Lower lobe of right lung (tissue), 2 donors: ENCODE results near the gene DCX. TPM values are rescaled to one million over a fixed set of nuclear protein-coding genes. Genes with fewer than 3 reads are reported as not detected.
A peak's percentile ranks its signal among the peaks of the same experiment; 100 is the strongest.

Experiments
- ATAC-seq, 2 donors: fragments of 200-7000 bp; cut with Tn5 transposase; one replicate each; pipeline ENCODE4 v1.9.1; 2020 to 2022; ENCODE audit warnings: mild to moderate bottlenecking in 2 of 2, moderate library complexity in 2 of 2
- DNase-seq: peaks from one replicate; pipeline ENCODE4 v3.0.0-alpha.2; 2020
- H3K27ac ChIP-seq: fragments of 200-600 bp; one replicate; pipeline ENCODE4 v1.8.0; 2022
- H3K27me3 ChIP-seq: fragments of 200-600 bp; one replicate; pipeline ENCODE4 v1.8.0; 2022; ENCODE audit warnings: low read depth
- H3K36me3 ChIP-seq: fragments of 200-600 bp; one replicate; pipeline ENCODE4 v1.8.0; 2022; ENCODE audit warnings: mild to moderate bottlenecking
- H3K4me1 ChIP-seq: fragments of 200-600 bp; one replicate; pipeline ENCODE4 v1.8.0; 2022
- H3K4me3 ChIP-seq: fragments of 200-600 bp; one replicate; pipeline ENCODE4 v1.8.0; 2022; ENCODE audit warnings: mild to moderate bottlenecking
- H3K9me3 ChIP-seq: fragments of 200-600 bp; one replicate; pipeline ENCODE4 v1.8.0; 2022
- intact Hi-C: fragments of 100-400 bp; cut with DNase I; formaldehyde crosslinking; loops from one replicate; pipeline ENCODE4 v1.11.0; 2022
- long read RNA-seq: library from polyadenylated mRNA; unstranded; transcript quantifications from one replicate; pipeline ENCODE4 v2.0.0, GENCODE V29; 2021
- total RNA-seq: library from RNA; stranded (reverse); fragmentation: NEBNext Ultra II Directional; extraction: Animal tissue kit (Norgen Biotek cat#: 25700); gene quantifications from one replicate; pipeline ENCODE4 v1.2.1, GENCODE V29; 2021
- TF ChIP-seq, protein P1 (sequence below): fragments of 200-600 bp; IDR thresholded peaks from one replicate; pipeline ENCODE4 v1.8.0; 2022; ENCODE audit warnings: antibody characterized with exemption, mild to moderate bottlenecking
- donor health status: DM: no; HTN: yes; CAD: no; lungs with severe emphysema.

DCX gene
- total RNA-seq: not detected
- long read RNA-seq: 0 reads

DNA sequence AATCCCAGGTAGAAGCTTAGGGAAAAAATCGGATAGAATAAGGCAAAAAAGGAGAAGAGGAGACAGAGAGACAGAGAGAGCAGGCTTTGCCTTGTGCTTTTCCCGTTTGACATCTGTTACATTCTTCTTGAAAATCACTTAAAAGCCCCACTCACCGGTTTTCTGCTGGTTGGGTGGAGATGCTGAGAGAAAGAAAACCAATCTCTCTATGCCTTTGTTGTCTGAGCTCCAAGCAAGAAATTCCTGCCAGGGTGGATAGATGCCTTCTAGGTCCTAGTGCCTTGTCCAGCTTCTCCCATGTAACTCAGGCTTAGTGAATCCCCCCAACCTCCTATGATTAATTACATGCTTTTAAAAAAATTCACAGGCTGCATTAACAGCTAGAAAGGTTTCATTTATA is at the start of gene DCX:
Gene DCX, minus strand, starts transcription at position 210 of the 400 bp plus-strand sequence. CDS start 1,794 bp downstream, outside the sequence.
- H3K27ac ChIP-seq: no peak within 1 kb of the TSS
- ATAC-seq (no peak), DNase-seq (no peak)
- no peaks in the 10 kb centered on the region for H3K27me3 ChIP-seq
- no peaks in the 10 kb centered on the region for H3K36me3 ChIP-seq
- H3K4me3 ChIP-seq: no peak within 1 kb of the TSS
- H3K9me3 ChIP-seq: no peaks in the 10 kb centered on the region
- TF ChIP-seq, protein P1, sequence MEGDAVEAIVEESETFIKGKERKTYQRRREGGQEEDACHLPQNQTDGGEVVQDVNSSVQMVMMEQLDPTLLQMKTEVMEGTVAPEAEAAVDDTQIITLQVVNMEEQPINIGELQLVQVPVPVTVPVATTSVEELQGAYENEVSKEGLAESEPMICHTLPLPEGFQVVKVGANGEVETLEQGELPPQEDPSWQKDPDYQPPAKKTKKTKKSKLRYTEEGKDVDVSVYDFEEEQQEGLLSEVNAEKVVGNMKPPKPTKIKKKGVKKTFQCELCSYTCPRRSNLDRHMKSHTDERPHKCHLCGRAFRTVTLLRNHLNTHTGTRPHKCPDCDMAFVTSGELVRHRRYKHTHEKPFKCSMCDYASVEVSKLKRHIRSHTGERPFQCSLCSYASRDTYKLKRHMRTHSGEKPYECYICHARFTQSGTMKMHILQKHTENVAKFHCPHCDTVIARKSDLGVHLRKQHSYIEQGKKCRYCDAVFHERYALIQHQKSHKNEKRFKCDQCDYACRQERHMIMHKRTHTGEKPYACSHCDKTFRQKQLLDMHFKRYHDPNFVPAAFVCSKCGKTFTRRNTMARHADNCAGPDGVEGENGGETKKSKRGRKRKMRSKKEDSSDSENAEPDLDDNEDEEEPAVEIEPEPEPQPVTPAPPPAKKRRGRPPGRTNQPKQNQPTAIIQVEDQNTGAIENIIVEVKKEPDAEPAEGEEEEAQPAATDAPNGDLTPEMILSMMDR: no peak
- H3K4me1 ChIP-seq: no peaks in the 10 kb centered on the region
- intact Hi-C loops: no loop called here

DNA sequence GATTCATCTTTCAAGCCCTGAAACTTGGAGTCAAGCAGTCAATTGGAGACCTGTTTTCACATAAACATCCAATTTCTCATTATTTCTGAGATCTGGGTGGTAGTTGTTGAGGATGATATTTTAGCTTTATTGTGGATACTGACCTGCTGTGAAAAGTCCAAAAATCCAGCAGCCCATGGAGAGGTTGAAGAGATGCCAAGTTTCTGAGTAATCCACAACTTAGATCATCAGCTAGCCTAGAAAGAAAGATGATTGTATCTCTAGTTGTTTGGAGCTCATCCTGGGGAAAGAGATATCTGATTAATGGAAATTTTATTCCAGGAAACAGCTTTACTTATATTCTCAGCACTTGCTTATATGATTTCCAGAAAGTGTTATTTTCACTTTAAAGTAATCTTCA is 48.6 kb upstream of the DCX start:
- H3K4me3 ChIP-seq: no peak overlapping the region
- ATAC-seq: no peak
- TF ChIP-seq, protein P1: no peak

DNA sequence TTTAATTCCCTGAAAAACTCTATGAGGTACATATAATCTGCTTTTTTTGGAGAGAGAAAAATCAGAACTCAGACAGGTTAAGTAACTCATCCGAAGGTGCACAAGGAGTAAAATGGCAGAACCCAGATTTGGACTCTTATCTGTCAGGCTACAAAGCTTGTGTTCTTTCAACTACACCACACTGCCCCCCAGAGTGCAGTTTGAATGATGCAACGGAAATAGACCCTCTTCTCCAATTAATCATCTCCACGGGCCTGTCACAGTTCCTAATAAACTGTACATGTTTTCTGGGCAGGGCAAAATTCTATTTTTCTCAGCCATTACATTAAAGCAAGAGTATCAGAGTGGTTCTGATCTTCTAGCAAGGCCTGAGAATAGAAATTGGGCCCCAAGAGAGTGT is 35.3 kb upstream of the DCX start:
- no peaks in the 10 kb centered on the region for H3K4me1 ChIP-seq
- intact Hi-C loops: no loop called here
- TF ChIP-seq, protein P1: no peak
- no peaks in the 10 kb centered on the region for H3K36me3 ChIP-seq
- H3K27me3 ChIP-seq: no peaks in the 10 kb centered on the region
- H3K4me3 ChIP-seq: no peak overlapping the region
- H3K27ac ChIP-seq: no peak overlapping the region
- no peak for DNase-seq
- no peak for ATAC-seq
- no peaks in the 10 kb centered on the region for H3K9me3 ChIP-seq

More for the DNA sequence above, 48.6 kb upstream of the DCX start:
- Histone ChIP-seq H3K4me1 (no peaks in the 10 kb centered on the region), H3K27me3 (no peaks in the 10 kb centered on the region), H3K36me3 (no peaks in the 10 kb centered on the region), H3K9me3 (no peaks in the 10 kb centered on the region), H3K27ac (no peak overlapping the region)
- DNase-seq: no peak
- intact Hi-C loops: no loop called here

DNA sequence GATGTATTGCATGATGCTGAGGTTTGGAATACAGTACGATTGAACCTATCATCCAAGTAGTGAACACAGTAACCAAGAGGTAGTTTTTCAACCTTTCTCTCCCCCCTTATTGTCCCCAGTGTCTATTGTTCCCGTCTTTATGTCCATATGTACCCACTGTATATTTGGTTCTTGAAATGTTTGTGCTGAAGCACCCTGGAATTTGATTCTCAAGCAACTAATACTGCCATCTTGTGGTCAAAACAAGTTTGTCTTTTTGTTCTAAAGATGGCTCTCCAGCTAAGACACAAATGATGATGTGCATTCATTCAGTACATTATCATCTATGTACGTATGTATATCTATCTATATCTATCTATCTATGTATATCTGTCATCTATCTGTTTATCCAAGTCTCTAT is 33.5 kb upstream of the DCX start:
- H3K4me3 ChIP-seq: no peak overlapping the region
- no peaks in the 10 kb centered on the region for H3K27me3 ChIP-seq
- intact Hi-C loops: no loop called here
- H3K9me3 ChIP-seq: no peaks in the 10 kb centered on the region
- H3K36me3 ChIP-seq: no peaks in the 10 kb centered on the region
- ATAC-seq (peak in 1 of 2 donors; percentile 44), DNase-seq (no peak)
- TF ChIP-seq, protein P1: peak; percentile 41
- no peak overlapping the region for H3K27ac ChIP-seq
- no peaks in the 10 kb centered on the region for H3K4me1 ChIP-seq

DNA sequence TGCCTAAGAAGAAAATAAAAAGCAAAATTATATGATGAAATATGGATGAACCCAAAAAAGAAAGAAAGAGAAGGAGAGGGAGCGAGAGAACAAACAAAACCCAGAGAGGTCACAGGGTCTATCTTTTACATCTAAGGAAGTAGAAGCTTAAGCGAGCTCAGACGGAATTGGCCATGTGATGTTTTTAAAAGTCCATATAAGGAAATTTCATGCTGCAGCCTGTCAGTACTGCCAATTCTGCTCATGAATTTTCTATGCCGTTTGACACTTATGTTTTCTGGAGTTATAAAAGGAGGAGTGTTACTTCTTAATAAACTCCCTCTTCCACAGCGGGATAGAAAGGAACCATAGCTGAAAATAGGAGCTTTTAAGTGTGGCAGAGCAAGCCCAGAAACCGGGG is 32.9 kb upstream of the DCX start:
- DNase-seq (no peak), ATAC-seq (no peak)
- intact Hi-C loops: no loop called here
- H3K4me1 ChIP-seq: no peaks in the 10 kb centered on the region
- H3K27me3 ChIP-seq: no peaks in the 10 kb centered on the region
- H3K4me3 ChIP-seq: no peak overlapping the region
- no peaks in the 10 kb centered on the region for H3K36me3 ChIP-seq
- no peak overlapping the region for H3K27ac ChIP-seq
- H3K9me3 ChIP-seq: no peaks in the 10 kb centered on the region
- TF ChIP-seq, protein P1: no peak

DNA sequence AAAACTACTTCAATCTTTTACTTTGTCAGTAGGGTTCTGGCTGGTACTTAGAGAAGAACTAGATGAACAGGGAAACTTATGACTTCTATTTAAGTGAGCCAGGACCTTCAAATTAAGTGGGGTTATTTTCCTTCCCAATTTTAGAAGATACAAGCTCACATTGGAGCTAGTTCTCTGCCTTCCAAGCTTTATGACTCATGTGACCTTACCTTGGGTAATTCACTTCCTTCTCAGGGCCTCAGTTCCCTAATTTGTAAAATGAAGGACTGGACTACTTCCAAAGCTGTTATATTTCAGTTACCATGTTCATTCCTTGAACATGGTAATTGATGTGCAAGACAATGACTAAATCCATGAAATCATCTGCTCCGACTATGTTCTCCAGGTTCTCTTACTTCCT is 32.0 kb upstream of the DCX start:
- H3K36me3 ChIP-seq: no peaks in the 10 kb centered on the region
- ATAC-seq (no peak), DNase-seq (no peak)
- H3K4me1 ChIP-seq: no peaks in the 10 kb centered on the region
- H3K27ac ChIP-seq: no peak overlapping the region
- intact Hi-C loops: no loop called here
- H3K4me3 ChIP-seq: no peak overlapping the region
- no peaks in the 10 kb centered on the region for H3K27me3 ChIP-seq
- TF ChIP-seq, protein P1: no peak
- no peaks in the 10 kb centered on the region for H3K9me3 ChIP-seq
